HUES48 (cell line): ENCODE measurements around the gene SVIP.

Experiments
- H3K27ac ChIP-seq: one replicate; pipeline ENCODE4 v1.7.0; 2013; ENCODE audit warnings: low read depth, low read length, inconsistent platforms
- H3K27me3 ChIP-seq: 2 replicates; pipeline ENCODE4 v1.6.1; 2013; ENCODE audit warnings: mild to moderate bottlenecking, low read length; ENCODE audit not compliant: control insufficient read depth, insufficient read depth
- H3K36me3 ChIP-seq: 2 replicates; pipeline ENCODE4 v1.6.1; 2013; ENCODE audit warnings: low read length; ENCODE audit not compliant: control insufficient read depth, insufficient read depth
- H3K4me1 ChIP-seq: 2 replicates; pipeline ENCODE4 v1.6.1; 2013; ENCODE audit warnings: mild to moderate bottlenecking, low read length; ENCODE audit not compliant: control insufficient read depth, insufficient read depth
- H3K4me3 ChIP-seq: 2 replicates; pipeline ENCODE4 v1.5.1; 2013; ENCODE audit warnings: mild to moderate bottlenecking, low read depth, low read length
- H3K9ac ChIP-seq: 2 replicates; pipeline ENCODE4 v1.6.1; 2013; ENCODE audit warnings: mild to moderate bottlenecking, low read depth, low read length, moderate library complexity
- H3K9me3 ChIP-seq: 2 replicates; pipeline ENCODE4 v1.6.1; 2013; ENCODE audit warnings: low read length; ENCODE audit not compliant: control insufficient read depth, insufficient read depth

Gene SVIP

GRCh38 chr11:22795914-22796313, 33.7 kb downstream of the SVIP start:
- no peaks in the 10 kb centered on the region for H3K36me3 ChIP-seq
- no peak overlapping the region for H3K4me3 ChIP-seq
- H3K9me3 ChIP-seq: no peaks in the 10 kb centered on the region
- H3K9ac ChIP-seq: no peak overlapping the region
- H3K27ac ChIP-seq: no peak overlapping the region
- no peaks in the 10 kb centered on the region for H3K27me3 ChIP-seq
- no peaks in the 10 kb centered on the region for H3K4me1 ChIP-seq

- Histone ChIP-seq H3K27me3 (no peaks in the 10 kb centered on the region), H3K9ac (no peak overlapping the region), H3K4me1 (no peaks in the 10 kb centered on the region; the same call in 1 of the 2 replicates), H3K4me3 (no peak overlapping the region), H3K9me3 (no peaks in the 10 kb centered on the region), H3K36me3 (no peaks in the 10 kb centered on the region), H3K27ac (no peak overlapping the region)
These were observed 37.1 kb downstream of the SVIP start for GRCh38 chr11:22792497-22792896.

DNA sequence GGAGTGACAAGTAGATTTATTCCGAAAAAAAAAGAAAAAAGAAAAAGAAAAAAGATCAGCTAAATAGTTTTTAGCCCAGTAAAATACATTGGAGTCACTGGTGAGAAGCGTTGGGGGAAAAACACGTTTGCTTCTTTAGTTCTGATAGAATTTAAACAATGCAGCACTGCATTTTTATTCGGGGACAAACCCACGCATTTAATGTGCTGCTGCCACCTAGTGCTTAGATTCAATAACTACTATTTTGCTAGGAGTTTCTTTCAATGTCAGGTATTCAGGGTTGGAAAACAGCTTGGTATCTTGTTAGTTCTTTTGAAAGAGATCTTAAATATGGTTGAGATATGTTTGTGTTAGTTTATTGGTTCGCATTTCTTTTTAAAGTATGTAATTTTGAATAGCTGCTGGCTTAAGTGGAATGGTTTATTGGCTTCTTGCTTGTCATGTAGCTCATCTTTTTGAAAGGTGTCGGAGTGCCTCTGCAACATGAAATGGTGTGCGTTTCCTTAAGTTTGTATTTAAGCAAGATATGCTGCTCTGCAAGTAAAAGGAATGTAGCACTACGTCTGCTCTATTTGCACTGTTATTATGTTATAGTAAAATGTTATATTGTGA, 41.9 kb downstream of the SVIP start:
- Histone ChIP-seq H3K4me3 (no peak overlapping the region), H3K9me3 (no peaks in the 10 kb centered on the region), H3K27me3 (no peaks in the 10 kb centered on the region), H3K9ac (no peak overlapping the region), H3K27ac (no peak overlapping the region), H3K4me1 (no peaks in the 10 kb centered on the region; the same call in 1 of the 2 replicates), H3K36me3 (no peaks in the 10 kb centered on the region)

- Histone ChIP-seq H3K36me3 (no peaks in the 10 kb centered on the region), H3K9me3 (no peaks in the 10 kb centered on the region), H3K9ac (no peak overlapping the region), H3K27ac (no peak overlapping the region), H3K27me3 (no peaks in the 10 kb centered on the region), H3K4me1 (no peaks in the 10 kb centered on the region; the same call in 1 of the 2 replicates), H3K4me3 (no peak overlapping the region)
These were observed 42.5 kb downstream of the SVIP start for GRCh38 chr11:22787055-22787454.

DNA sequence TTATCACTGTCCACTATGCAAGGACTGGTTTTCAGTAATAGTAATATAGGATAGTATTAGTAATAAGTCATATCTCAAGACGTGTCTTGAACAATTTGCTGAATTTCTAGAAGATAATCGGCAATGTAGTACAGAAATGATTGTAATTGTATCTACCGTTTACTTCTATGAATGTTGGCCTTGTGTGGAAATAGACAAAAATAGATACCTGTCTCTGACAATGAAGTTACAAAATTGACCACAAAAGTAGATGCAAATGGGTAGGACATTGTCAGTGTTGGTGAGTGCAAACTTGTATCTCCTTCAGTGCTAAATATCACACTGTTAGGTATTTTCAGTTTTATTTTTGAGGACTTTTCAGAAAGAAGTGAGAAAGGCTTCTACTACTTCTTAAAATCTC, 43.1 kb downstream of the SVIP start:
- Histone ChIP-seq H3K9me3 (no peaks in the 10 kb centered on the region), H3K36me3 (no peaks in the 10 kb centered on the region), H3K27ac (no peak overlapping the region), H3K27me3 (no peaks in the 10 kb centered on the region), H3K4me3 (no peak overlapping the region), H3K4me1 (no peaks in the 10 kb centered on the region; the same call in 1 of the 2 replicates), H3K9ac (no peak overlapping the region)

DNA sequence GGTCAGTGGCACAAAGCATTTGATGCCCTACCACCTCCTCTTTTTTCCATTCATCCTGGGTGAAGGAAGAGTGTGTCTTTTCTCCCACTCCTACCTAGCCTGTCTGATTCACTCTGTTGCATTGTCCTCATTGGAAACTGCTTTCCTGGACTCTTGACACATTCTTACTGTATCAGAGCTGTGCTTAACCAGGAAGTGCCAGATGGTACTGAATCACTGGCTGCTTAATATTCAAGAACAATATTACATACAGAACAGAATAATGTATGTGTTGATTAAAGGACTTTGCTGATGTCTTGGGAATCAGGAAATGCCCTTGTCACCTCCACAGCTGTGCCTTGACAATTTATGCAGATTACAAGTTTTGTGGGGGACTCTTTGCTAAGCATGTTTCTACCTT, 44.4 kb downstream of the SVIP start:
- no peaks in the 10 kb centered on the region for H3K36me3 ChIP-seq
- H3K27ac ChIP-seq: no peak overlapping the region
- no peak overlapping the region for H3K9ac ChIP-seq
- H3K27me3 ChIP-seq: no peaks in the 10 kb centered on the region
- H3K4me3 ChIP-seq: no peak overlapping the region
- H3K9me3 ChIP-seq: no peaks in the 10 kb centered on the region
- no peaks in the 10 kb centered on the region; the same call in 1 of the 2 replicates for H3K4me1 ChIP-seq

- H3K9me3 ChIP-seq: no peaks in the 10 kb centered on the region
- H3K4me3 ChIP-seq: no peak overlapping the region
- no peak overlapping the region for H3K9ac ChIP-seq
- H3K4me1 ChIP-seq: no peaks in the 10 kb centered on the region
- H3K27me3 ChIP-seq: no peaks in the 10 kb centered on the region
- H3K27ac ChIP-seq: no peak overlapping the region
- H3K36me3 ChIP-seq: no peaks in the 10 kb centered on the region
These were observed 48.5 kb downstream of the SVIP start for GRCh38 chr11:22780952-22781593.

DNA sequence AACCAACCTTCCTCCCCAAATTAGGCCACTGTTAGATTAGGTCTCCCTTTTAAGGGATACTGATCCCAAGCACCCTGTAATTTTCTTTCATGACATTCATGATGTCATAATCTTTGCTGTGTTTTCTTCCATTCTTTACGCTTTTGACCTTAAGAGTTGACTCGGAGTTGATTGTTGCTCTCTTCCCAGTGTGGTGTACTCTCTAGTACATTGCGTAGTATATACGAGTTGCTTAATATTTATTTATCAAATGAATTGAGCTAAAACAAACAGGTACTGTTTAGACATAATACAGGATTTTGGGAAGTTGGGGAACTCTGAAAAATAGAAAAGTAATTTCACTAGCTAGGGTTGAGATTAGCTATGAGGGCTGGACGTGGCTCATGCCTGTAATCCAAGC, 49.8 kb downstream of the SVIP start:
- Histone ChIP-seq H3K4me3 (no peak overlapping the region), H3K36me3 (no peaks in the 10 kb centered on the region), H3K9me3 (no peaks in the 10 kb centered on the region), H3K27ac (no peak overlapping the region), H3K27me3 (no peaks in the 10 kb centered on the region), H3K9ac (no peak overlapping the region), H3K4me1 (no peaks in the 10 kb centered on the region)

GRCh38 chr11:22778642-22779041, 51.0 kb downstream of the SVIP start:
- no peaks in the 10 kb centered on the region for H3K27me3 ChIP-seq
- no peak overlapping the region for H3K9ac ChIP-seq
- H3K36me3 ChIP-seq: no peaks in the 10 kb centered on the region
- H3K4me1 ChIP-seq: no peaks in the 10 kb centered on the region
- no peak overlapping the region for H3K4me3 ChIP-seq
- H3K27ac ChIP-seq: no peak overlapping the region
- no peaks in the 10 kb centered on the region for H3K9me3 ChIP-seq

DNA sequence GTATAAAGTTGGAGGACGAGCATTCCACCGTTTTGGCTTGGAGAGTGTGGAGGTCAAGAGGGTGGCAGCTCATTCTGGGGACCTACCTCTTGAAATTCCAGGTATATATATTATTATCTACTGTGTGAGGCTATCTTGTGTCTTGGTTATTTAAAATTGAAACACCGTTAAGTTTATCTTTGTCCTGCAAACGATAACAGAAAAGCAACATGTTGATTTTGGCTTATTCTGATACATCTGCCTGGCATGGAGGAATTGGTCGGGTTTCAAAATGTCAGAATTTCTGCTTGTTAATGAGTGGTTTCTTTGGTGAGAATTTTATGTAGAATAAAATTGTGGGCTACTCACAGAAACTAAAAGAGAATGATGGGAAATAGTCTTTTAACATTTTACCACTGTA, 54.4 kb downstream of the SVIP start:
- Histone ChIP-seq H3K9ac (no peak overlapping the region), H3K36me3 (no peaks in the 10 kb centered on the region), H3K27ac (no peak overlapping the region), H3K27me3 (no peaks in the 10 kb centered on the region), H3K9me3 (no peaks in the 10 kb centered on the region), H3K4me3 (no peak overlapping the region), H3K4me1 (no peaks in the 10 kb centered on the region)

DNA sequence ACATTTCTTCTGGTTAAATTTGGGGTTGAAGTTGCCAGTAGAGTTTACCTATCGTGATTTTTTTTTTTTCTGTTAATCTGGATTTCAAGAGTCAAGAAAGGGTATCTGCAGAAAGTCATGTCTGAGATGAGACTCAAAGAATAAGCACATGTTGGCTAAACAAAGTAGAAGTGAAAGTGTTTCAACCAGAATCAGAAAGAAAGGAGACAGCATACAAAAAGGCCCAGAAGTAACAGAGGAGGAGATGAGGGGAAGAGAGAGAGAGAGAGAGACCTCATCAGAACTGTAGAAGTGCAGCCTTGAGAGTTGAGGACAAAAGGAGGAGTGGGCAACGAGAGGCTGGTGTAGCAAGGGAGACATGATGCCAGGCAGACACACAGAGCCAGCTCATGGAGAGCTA, 54.9 kb downstream of the SVIP start:
- Histone ChIP-seq H3K9ac (no peak overlapping the region), H3K4me3 (no peak overlapping the region), H3K27me3 (no peaks in the 10 kb centered on the region), H3K27ac (no peak overlapping the region), H3K36me3 (no peaks in the 10 kb centered on the region), H3K4me1 (no peaks in the 10 kb centered on the region), H3K9me3 (no peaks in the 10 kb centered on the region)
